DMS153 treated with DMSO at 0.1 percent for 48 hours (cell line): ENCODE measurements around the gene SLC6A12.

Source experiments
- DNase-seq: peaks from one replicate; lab custom pipeline; 2025; ENCODE audit not compliant: unreplicated experiment; lab: John Stamatoyannopoulos, UW

Gene SLC6A12

DNA sequence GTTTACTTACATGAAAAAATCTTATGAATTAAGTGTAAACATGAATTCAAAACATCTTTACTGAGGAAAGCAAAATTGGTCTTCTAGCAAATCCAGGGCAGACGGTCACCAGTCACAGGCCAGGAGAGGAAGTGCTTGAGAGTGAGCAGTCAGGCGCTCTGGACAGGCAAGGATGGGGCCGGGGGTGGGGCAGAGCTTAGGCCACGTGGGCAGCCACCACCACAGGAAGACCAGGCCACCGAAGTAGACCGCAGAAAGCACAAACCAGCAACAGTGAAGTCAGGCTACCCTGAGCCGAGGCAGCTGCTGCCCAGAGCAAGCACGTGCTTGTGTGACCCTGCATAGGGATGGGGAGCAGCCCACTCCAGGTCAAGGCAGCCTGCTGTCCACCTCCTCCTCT lies 33.5 kb downstream of the SLC6A12 start:
- no peak for DNase-seq

DNA sequence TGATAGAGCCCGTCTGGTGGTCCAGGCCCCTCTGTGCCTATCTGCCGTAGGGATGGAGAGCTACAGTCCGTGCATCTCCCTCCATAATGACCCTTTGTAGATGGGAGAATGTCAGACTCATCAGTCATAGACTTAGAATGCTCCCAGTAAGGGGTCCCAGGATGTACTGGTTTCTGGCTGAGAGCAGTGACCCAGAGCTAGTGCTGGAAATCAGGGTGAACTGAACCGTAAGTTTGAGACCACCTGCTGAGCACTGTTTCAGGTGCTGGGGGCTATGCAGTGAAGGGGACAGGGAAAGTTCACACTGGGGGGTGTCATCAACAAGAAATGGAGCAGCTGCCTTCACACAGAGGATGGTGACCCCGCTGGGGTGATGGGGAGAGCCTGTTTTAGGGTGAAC lies 34.1 kb downstream of the SLC6A12 start:
- DNase-seq = no peak

DNA sequence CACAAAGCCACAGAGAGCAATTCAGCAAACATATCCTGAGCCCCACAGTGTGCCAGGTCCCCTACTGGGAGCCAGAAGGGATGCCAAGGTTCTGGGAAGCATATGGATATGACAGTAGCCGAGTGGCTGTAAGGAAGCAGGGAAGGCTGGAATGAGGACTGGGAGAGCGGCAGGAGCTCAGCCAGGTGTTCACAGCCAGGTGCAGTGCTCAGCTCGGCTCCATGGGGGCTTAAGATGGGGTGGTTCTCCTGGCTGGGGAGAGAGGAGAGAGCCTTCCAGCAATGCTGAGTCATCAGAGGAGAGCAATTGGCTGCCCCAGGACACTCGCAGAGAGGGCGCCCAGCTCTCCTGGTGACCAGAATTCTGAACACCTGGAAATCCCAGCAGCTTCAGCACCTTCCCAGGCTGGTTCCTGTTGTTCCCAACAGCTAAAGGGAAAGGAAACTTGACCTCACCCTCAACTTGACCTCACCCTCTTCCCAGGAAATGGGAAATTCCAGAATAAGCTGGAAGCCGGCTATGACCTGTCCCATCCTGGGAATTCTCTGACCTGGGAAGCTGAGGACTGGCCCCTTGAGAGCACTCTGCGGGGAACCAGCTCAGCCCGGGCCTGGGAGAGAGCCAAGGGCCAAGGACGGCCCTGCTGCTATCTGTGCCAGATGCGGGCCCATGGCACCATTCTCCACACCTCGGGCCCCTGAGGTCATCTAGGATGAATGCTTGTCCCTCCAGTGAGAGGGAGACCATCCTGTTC lies 34.6 kb downstream of the SLC6A12 start:
- no peak for DNase-seq

DNA sequence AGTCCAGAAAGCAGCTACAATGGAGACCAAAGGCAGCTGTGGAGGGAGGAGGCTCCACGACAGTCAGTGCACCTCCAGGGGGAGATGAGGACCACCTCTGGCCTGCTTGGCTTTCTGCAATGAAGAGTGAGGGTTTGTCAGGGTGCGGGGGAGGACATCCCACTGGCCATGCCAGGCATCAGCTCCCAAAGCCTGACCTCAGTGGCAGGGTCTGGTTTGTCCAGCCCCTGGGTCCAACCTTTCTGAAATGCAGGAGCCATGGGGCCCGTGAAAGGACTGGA lies 35.2 kb downstream of the SLC6A12 start:
- no peak for DNase-seq

DNA sequence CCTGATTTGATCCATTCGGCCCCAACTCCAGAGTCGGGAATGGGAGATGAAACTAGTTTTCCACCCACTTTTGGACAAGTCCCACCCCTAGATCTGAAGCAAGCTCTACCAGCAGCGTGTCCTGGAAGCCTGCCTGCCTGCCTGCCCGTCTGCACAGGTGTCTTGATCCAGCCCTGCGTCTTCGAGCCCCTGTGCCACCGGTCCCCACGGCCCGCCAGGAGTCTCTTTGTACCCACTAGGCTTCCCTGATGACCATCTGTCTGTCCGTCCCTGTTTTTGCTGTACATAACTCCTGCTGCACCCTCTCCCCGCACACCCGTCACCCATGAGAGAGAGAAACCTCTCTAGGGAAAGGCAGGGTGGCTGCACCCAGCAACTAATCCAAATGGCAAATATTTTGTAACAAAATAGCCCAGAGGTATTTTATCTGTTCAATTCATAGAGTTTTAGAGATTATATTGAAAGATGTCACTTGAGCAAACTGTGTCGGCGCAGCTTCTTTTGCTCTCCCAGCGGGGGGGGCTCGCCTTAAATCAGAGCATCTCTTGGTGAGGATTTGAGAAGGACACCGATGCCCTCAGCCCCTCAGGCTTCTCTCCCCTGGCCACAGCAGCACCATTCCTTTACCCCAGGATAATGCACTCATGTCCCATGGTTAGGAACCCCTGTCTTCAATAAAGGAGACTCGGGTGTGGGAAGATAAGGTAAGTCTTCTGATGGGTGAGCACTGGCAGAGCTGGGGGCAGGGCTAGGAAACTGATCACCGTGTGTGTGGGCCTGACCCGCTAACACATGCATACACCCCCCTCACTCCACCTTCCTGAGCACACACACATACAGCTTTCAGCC lies 35.8 kb downstream of the SLC6A12 start:
- DNase-seq = no peak

DNA sequence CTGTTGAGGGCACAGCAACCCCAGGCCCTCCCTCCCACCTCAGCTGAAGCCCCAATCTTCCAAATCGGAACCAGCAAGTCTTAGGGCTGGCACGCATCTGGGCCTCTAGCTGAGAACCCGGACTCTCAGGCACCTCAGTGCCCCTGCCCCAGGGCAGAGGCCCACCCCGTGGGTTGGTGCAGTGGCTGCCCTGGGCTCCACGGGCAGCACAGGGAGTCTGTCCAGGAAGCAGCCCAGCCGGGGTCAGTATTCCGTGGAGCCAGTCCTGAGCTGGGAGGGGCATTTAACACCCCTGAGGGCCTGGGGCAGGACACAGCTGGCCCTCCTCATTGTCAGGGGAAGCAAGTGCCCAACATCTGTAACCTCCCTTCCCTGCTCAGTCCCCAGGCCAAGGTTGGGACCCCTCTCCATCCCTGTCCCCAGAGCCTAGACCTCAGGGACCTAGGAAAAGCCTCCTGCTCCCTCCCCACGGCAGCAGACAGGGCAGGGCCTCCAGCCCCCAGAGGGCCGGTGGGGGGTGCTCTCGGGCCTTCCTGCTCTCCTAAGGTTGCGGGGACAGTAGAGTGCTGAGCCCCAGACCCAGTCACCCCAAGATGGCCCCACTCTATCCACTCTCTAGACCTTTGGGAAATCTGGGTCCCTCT lies 36.5 kb downstream of the SLC6A12 start:
- no peak for DNase-seq

DNA sequence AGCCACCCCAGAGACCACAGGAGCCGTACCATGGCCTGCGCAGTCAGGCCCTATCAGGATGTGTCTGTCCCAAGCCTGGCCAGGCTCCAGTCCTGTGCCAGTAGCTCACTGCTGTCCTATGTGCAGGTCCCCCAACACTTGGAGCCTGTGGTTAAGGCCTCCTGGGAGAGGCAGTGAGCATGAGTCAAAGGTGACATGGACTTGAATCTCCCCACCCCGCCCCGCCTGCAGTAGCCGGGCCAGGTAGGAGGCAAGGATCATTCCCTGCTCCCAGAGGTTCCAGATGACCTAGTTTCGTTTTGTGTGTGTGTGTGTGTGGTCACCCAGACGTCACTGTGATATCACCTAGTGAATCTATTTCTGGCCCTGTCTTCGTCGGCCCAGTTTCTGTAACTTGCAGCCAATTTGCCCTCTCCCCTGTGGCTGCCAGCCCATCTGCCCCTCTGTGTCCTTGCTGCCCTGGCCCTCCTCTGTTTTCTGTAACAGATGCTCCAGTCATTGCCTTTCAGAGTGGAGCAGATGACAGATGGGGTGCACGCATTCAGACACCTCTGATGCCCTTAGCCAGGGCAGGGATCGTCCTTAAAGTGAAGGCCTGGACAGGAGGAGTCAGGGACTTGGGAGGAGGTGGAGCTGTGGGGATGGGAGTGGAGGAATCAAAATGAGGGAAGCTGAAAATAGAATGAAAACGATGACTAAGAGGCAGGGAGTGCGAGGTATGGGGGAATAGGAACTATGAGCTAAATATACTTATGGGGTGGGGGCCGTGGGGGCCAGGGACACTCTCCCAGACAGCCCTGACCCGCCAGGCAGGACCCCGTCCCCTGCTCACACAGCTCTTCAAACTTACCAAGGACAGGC lies 37.4 kb downstream of the SLC6A12 start:
- DNase-seq = no peak

DNA sequence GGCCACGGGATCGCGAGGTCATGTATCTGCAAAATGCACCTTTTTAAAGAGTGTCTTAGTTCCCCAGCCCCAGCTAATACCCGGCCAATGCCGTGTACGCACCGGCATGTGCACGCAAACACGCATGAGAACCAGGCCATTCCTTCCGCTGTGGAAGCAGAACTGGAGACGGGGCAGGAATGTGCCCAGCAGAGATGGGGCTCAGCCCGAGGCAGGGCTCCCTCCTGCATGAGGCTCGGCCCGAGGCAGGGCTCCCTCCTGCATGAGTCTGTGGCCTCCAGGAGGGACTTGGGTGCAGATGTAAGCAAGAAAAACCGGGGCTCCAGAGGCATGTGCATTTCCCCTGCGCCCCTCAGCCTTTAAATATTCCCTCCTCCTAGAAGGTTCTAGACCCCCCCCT lies 38.2 kb downstream of the SLC6A12 start:
- DNase-seq = no peak

DNA sequence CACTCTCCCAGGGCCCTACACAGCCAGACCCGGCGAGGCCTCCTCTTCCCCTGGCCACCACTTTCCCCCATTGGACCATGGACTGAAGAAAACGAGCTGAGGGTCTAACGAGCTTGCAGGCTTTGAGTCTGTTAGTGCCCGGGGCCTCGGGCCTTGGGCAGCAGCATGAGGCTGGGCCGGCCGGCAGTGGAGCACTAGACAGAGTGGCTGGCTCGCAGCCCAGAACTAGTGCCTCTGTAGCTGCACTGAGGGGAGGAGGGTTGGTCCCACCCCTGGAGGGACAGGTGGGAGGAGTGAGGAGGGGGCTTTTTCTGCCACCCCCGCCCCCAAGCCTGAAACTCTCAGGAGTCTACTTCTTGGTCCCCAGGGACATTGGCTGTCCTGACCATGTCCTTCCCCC lies 38.7 kb downstream of the SLC6A12 start:
- no peak for DNase-seq

DNA sequence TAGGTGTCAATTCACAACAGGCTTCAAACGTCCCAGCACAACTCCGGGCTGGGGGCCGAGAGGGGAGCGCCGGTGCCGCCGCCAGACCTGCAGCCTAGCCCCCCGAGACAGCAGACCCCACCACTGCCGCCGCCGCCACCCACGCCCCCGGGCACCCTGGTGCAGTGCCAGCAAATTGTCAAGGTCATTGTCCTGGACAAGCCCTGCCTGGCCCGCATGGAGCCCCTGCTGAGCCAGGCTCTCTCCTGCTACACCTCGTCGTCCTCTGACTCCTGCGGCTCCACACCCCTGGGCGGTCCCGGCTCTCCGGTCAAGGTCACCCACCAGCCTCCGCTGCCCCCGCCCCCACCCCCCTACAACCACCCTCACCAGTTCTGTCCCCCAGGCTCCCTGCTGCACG lies 39.4 kb downstream of the SLC6A12 start:
- DNase-seq = no peak

DNA sequence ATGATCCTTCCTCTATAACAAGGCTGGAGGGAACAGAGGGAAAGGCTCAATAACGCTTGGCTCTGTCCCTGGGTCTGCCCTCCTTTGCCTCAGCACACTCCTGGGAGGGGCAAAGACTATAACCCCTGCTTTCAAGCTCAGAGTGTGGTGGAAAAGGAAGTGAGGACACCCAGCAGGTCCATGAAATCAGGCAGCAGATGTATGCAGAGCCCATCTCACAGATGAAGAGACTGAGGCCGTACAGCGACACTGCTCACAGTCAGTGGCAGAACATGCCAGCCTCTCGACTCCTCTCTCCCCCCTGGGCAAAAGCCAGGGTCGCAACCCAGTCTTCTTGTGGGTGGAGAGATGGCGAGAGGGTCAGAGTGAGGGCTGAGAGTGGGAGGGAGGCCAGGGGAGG lies 39.8 kb downstream of the SLC6A12 start:
- no peak for DNase-seq

DNA sequence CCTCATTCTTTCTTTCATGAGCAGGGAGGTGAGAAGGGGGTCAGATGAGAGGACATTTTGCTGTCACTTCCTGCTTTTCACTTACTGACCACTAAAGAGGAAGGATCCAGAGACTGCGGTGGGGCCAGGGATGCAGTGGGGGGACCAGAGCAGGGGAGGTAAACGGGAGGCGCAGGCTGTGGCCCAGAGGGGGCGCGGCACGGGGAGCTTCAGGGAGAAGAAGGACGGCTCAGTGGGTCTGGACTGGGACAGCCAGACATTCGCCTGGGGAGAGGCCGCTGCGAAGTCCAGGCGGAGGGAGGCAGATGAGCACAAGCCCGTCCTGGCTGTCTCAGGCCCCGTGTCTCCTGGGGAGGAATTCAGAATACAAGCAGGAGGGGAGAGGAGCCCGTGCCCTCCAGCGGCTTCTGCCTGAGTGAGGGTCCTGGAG lies 41.2 kb downstream of the SLC6A12 start:
- DNase-seq = no peak

DNA sequence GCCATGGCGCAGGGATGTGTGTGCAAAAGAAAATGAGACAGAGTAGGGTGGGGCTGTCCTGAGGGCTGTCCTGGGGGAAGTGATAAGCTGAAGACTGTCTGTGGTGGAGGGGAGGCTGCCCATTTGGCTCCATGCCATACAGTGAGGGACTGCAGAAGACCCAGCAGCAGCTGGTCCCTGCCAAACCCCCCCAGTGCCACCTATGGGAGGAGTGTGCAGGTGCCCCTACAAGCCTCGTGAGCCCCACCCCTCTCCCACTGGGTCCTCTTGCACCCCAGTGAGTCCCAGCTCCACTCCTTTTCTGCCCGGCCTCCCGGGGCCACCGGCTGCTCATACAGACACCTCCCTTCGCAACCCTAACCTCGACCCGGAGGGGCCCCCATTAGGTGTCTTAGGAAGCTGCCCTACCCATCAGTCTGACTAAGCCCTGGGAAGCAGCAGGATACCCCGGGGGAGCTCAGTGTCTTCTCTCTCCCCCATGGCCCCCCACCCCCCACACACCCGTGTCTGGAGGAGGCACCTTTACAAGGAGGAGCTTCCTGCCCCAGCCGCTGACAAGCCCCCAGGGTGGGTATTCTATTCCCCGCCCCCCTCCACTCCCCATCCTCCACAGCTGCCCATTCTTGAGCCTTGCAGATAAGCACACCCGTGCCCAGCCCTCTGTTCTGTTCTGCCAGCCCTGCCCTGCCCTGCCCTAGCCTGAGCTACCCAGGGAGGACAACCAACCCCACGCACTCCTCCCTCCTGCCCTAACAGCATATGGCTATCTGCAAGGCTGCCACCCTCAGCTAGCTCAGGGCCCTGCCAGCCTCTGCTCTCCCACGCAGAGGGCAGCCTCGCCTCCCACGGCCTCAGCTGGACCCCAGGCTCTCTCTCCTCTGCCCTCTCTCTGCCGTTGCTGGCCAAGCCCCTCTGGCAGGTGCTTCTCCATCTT lies 41.9 kb downstream of the SLC6A12 start:
- no peak for DNase-seq

DNA sequence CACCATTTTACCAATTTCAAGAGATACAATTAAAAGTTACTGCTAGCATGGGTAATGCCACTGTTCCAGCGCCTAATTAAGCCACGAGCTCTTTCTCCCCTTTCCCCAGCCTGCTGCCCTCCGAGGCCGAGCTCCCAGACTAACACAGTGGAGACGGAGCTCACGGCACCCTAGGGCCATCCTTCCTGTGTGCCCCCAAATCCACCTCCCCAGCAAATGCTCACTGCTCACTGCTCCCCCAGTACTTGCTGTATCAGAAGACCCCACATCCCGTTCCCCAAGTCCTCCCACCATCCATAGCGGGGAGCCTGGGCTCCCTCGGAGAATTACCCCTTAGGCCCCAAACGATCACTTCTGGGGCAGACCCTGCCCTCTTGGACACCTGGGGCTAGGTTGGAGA lies 42.7 kb downstream of the SLC6A12 start:
- no peak for DNase-seq

DNA sequence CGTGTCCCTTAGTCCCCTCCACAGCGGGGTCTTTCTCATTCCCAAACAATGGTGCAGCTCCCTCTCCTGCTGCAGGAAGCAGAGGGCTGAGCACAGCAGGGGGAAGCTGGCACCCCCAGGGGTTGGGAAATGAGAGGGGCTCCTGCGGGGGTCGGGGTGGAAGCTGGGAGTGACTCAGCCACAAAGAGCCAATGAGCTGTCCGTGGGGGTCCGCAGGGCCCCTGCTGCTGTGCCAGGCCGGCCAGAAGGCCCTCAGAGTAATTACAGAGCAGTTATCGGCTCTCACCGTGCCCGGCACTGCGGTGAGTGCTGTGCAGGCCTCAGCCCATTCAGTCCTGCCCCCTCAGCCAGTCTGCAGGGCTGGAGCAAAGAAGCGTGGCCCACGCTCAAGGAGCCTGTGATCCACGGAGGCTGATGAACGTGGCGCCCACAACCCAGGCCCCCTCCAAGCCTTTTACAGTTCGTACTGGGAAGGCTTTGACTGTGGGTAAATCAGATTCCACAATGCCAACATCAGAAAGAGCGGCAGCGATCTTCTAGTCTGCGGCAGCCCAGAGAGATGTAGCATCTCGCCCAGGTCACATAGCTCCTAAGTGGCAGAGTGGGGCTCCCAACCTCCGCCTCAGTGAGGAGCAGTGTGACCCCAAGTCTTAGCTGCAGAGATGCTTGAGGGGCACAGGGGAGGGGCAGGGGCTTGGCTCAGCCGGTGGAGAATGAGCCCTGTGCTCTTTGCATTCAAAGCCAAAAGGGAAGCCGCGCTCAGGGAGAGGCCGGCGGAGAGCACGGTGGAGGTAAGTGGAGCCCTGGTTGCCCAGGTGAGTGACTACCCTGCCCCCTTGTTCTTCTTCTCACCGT lies 43.4 kb downstream of the SLC6A12 start:
- DNase-seq = no peak

DNA sequence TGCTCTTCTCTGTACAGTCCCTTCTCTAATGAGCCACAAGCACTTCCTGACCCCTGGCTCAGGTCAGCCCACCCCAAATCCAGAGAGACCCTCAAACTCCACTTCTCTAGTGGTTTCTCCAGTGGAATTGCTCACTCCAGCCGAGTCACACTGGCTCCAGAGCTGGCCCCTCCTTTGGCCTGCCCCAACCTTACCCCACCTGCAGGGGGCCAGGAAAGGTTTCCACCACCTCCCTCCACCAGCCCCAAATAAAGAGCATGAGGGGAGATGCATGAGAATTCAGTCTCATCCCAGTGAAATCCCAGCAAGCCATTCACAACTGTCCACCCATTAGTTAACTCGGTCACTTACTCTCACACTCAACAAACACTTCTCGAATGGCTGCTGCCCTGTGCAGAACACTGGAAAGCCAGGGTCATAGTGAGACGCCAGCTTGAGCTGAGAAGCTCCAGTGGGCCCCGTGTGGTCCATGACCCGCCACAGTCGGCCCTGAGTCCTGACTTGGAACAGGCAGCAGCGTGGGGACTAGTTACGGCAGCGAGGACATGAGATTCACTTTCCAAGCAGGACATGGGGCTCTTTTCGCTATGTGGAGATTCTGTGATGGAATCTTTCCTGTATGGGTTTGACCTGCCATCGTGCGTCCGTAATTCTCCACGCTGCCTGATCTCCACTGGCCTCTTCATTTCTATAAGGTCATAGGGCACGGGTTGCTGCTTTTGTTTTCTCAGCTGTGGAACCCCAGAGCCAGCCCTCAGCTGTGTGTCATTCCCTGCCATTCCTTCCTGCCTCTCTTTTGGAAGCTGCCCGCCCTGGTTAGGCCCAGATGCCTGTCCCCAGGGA lies 44.2 kb downstream of the SLC6A12 start:
- DNase-seq = no peak

DNA sequence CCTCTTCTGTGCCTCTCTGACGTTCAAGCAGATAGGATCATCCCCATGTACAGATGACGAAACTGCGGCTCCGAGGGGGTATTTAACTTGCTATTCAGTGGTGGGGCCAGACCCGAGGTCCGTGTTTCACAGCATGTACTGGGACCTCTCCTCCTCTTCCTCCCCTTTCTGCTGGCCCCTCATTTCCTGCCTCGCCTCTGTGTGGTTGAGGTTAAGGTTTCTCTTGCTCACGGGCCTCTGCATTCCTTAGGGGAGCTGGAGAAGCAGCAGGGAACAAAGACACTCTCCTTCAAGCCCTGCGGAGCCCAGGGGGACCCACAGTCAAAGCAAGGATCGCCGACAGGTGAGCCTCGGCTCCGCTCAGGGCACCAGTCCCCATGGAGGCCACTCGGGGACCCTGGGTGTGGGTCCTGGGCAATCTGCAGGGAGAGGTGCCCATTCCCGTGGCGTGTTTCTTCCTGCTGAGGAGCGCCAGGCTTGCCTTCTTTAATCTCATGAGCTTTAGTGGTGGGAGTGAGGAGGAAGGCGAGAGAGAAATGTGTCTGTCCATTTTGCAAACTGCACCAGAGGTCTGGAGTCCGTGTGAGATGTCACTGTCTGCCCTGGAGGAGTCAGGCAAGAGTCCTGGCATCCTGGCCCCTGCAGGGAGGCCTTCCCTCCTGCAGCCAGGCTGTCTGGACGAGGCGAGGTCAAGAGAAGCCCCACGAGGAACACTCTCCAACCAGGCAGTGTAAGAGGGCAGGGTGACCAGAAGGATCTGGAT lies 45.0 kb downstream of the SLC6A12 start:
- DNase-seq = no peak
